ENCODE measurements around the gene AQP12A. TPM values are rescaled to one million over a fixed set of nuclear protein-coding genes. Genes with fewer than 3 reads are reported as not detected.

Gene AQP12A
- total RNA-seq, 1 experiment from 2014 or later: not detected

- H2AFZ ChIP-seq (ENCODE audit: low read depth, low read length, poor library complexity, severe bottlenecking): no peak overlapping the region
- RAD21 ChIA-PET (ENCODE audit: low non-redundant PET in 1 of 2, low total read pairs in 2 of 2, uncharacterized antibody in 2 of 2, unreplicated experiment in 2 of 2): no interaction called here
- POLR2A ChIA-PET: no interaction called here
- H3K9ac ChIP-seq (ENCODE audit: low read length): no peak overlapping the region
- no peak for ATAC-seq
- no peaks in the 10 kb centered on the region for H3K4me1 ChIP-seq (ENCODE audit: control insufficient read depth in 1 of 2, insufficient read depth in 2 of 2, low read length in 2 of 2)
- H3K9me3 ChIP-seq (ENCODE audit: control insufficient read depth in 1 of 2, insufficient read depth in 1 of 2, low read depth in 1 of 2, low read length in 2 of 2): no peaks in the 10 kb centered on the region
- no peak for TF ChIP-seq REST (IDR thresholded peaks at IDR 0.05; ENCODE audit: low read depth)
- TF ChIP-seq ZNF274 (IDR thresholded peaks at IDR 0.05; ENCODE audit: low read depth, low read length): no peak
- TF ChIP-seq TCF7L2 (IDR thresholded peaks at IDR 0.05; ENCODE audit: borderline replicate concordance, extremely low read depth, insufficient read depth, insufficient read length): no peak
- no peak for TF ChIP-seq ELF1 (IDR thresholded peaks at IDR 0.05; ENCODE audit: borderline replicate concordance, low read depth)
- no peak for TF ChIP-seq CTCF (IDR thresholded peaks at IDR 0.05 in 2 of 3, conservative IDR thresholded peaks at IDR 0.05 in 1 of 3; ENCODE audit: borderline replicate concordance in 1 of 3, insufficient read depth in 1 of 3, low read depth in 2 of 3, low read length in 2 of 3)
- TF ChIP-seq JUND (IDR thresholded peaks at IDR 0.05): no peak
- TF ChIP-seq, protein P1, sequence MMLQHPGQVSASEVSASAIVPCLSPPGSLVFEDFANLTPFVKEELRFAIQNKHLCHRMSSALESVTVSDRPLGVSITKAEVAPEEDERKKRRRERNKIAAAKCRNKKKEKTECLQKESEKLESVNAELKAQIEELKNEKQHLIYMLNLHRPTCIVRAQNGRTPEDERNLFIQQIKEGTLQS (IDR thresholded peaks at IDR 0.05): no peak
- no peak for TF ChIP-seq EZH2 (IDR thresholded peaks at IDR 0.05)
- no peak for TF ChIP-seq MAX (IDR thresholded peaks at IDR 0.05)
- no peak for TF ChIP-seq CBX3 (IDR thresholded peaks at IDR 0.05; ENCODE audit: low read depth)
- TF ChIP-seq SIN3A (IDR thresholded peaks at IDR 0.05; ENCODE audit: low read depth): no peak
- TF ChIP-seq SRF (IDR thresholded peaks at IDR 0.05; ENCODE audit: low read depth): no peak
- no peak for TF ChIP-seq POLR2A (IDR thresholded peaks at IDR 0.05; ENCODE audit: borderline replicate concordance, extremely low read depth, insufficient read depth, insufficient read length)
- no peak for TF ChIP-seq CEBPB (IDR thresholded peaks at IDR 0.05; ENCODE audit: low read depth)
- no peak for TF ChIP-seq EGR1 (IDR thresholded peaks at IDR 0.05; ENCODE audit: low read depth)
- no peak for TF ChIP-seq SP1 (IDR thresholded peaks at IDR 0.05; ENCODE audit: low read depth)
- no peak for TF ChIP-seq POLR2AphosphoS5 (IDR thresholded peaks at IDR 0.05; ENCODE audit: low read depth, low read length)
- TF ChIP-seq RAD21 (IDR thresholded peaks at IDR 0.05; ENCODE audit: low read depth): no peak
- TF ChIP-seq YY1 (IDR thresholded peaks at IDR 0.05; ENCODE audit: extremely low read depth, insufficient replicate concordance, low read depth, low read length): no peak
- CTCF ChIA-PET: no interaction called here
- H3K27me3 ChIP-seq (ENCODE audit: insufficient read depth, low read length): peaks cover 10% of the 10 kb centered on the region; the same call in 1 of the 2 replicates
- no peak for DNase-seq (ENCODE audit: low read depth, low spot score)
- no peaks in the 10 kb centered on the region for H4K20me1 ChIP-seq (ENCODE audit: insufficient read depth)
- no peak overlapping the region; the same call in 1 of the 2 replicates for H3K27ac ChIP-seq (ENCODE audit: low read depth, low read length)
- intact Hi-C loops (cut with micrococcal nuclease): no loop called here
- no peaks in the 10 kb centered on the region for H3K79me2 ChIP-seq (ENCODE audit: insufficient read depth, low read length)
- no peak overlapping the region for H3K4me3 ChIP-seq (replicated peaks in 1 of 2; ENCODE audit: low read depth in 1 of 2, low read length in 2 of 2)
- no peaks in the 10 kb centered on the region for H3K9me2 ChIP-seq (ENCODE audit: insufficient read depth)
- no peak overlapping the region for H3K4me2 ChIP-seq (ENCODE audit: low read length)
- no TSS peak for BruUV-seq (replicated peaks)
- H3K36me3 ChIP-seq (ENCODE audit: control insufficient read depth in 1 of 2, insufficient read depth in 2 of 2, low read length in 2 of 2): no peaks in the 10 kb centered on the region
Measured at GRCh38 chr2:240643093-240643810, 48.4 kb upstream of the AQP12A start.

Data from HCT116 (cell line).